SU-DHL-6 (cell line): ENCODE data around the gene HIP1R.

Experiments
- H2AFZ ChIP-seq: fragments of 200-600 bp; sonication (generic); 2 replicates; pipeline ENCODE4 v1.6.1; 2014; ENCODE audit warnings: low read depth, mild to moderate bottlenecking, moderate library complexity, mixed read lengths, antibody characterized with exemption, low read length; ENCODE audit not compliant: severe bottlenecking
- H3F3A ChIP-seq: fragments of 200-600 bp; shearing (Covaris generic); 2 replicates; pipeline ENCODE4 v1.6.0; 2016; ENCODE audit warnings: antibody characterized with exemption, mild to moderate bottlenecking; ENCODE audit not compliant: insufficient read depth
- H3K27ac ChIP-seq: fragments of 200-600 bp; sonication (generic); 2 replicates; pipeline ENCODE4 v1.5.1; 2016; ENCODE audit warnings: low read depth, mild to moderate bottlenecking, low read length, moderate library complexity, mixed read lengths
- H3K27me3 ChIP-seq: fragments of 200-600 bp; sonication (generic), shearing (Covaris generic); 2 replicates; pipeline ENCODE4 v1.6.0; 2014; ENCODE audit warnings: mild to moderate bottlenecking, low read length
- H3K36me3 ChIP-seq: fragments of 200-600 bp; sonication (generic); 2 replicates; pipeline ENCODE4 v1.6.1; 2014; ENCODE audit warnings: mild to moderate bottlenecking, low read length, mixed read lengths
- H3K4me2 ChIP-seq: fragments of 300-600, 200-600 bp; shearing (Covaris generic), sonication (generic); 2 replicates; pipeline ENCODE4 v1.6.0; 2014; ENCODE audit warnings: low read length, low read depth, mild to moderate bottlenecking; ENCODE audit not compliant: poor library complexity, severe bottlenecking
- H3K4me3 ChIP-seq: fragments of 200-600 bp; sonication (generic); 2 replicates; pipeline ENCODE4 v1.5.1; 2014; ENCODE audit warnings: antibody characterized with exemption, low read length, mild to moderate bottlenecking, mixed read lengths; ENCODE audit not compliant: insufficient read depth, poor library complexity, severe bottlenecking
- H3K79me2 ChIP-seq: fragments of 200-600 bp; sonication (generic); 2 replicates; pipeline ENCODE4 v1.6.1; 2014; ENCODE audit warnings: mild to moderate bottlenecking, low read length, moderate library complexity; ENCODE audit not compliant: insufficient read depth
- H3K9ac ChIP-seq: fragments of 200-600 bp; sonication (generic); 2 replicates; pipeline ENCODE4 v1.7.0; 2014; ENCODE audit warnings: mild to moderate bottlenecking, low read length
- H3K9me2 ChIP-seq: fragments of 200-600 bp; sonication (generic); replicated peaks from 2 replicates; pipeline ENCODE4 v1.6.1; 2014; ENCODE audit warnings: low read length; ENCODE audit not compliant: insufficient read depth
- H3K9me3 ChIP-seq: fragments of 200-600 bp; sonication (generic); 2 replicates; pipeline ENCODE4 v1.6.1; 2014; ENCODE audit warnings: low read length, mixed read lengths; ENCODE audit not compliant: insufficient read depth
- H4K20me1 ChIP-seq: fragments of 200-600 bp; sonication (generic); 2 replicates; pipeline ENCODE4 v1.6.1; 2014; ENCODE audit warnings: low read depth, mild to moderate bottlenecking, antibody characterized with exemption, low read length, moderate library complexity, mixed read lengths
- EZH2phosphoT487 ChIP-seq: fragments of 200-600 bp; sonication (generic), shearing (Covaris generic); conservative IDR thresholded peaks from 2 replicates; pipeline ENCODE4 v1.6.1; 2018; ENCODE audit warnings: mild to moderate bottlenecking, antibody characterized with exemption, low read length, moderate library complexity, mixed read lengths
- TF ChIP-seq, protein P1 (sequence below): fragments of 200-600 bp; sonication (generic); IDR thresholded peaks from one replicate; pipeline ENCODE4 v1.5.1; 2017; ENCODE audit warnings: antibody characterized with exemption, mild to moderate bottlenecking, low read length, moderate library complexity; ENCODE audit not compliant: insufficient read depth, poor library complexity, severe bottlenecking

Gene HIP1R

DNA sequence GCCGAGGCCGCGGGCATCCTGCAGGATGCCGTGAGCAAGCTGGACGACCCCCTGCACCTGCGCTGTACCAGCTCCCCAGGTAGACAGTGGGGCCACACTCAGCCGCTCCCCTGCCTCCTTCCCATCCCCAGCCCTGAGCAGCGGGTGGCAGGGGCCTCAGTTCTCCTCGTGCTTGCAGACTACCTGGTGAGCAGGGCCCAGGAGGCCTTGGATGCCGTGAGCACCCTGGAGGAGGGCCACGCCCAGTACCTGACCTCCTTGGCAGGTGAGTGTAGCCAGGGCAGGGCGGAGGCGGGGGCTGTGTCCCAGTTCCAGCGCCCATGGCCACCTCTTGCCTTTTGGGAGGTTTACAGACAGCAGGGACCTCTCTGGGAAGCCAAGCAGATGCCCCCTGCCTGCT is 22.9 kb downstream of the HIP1R start:
- no peak overlapping the region for H3K27ac ChIP-seq
- H3K79me2 ChIP-seq, result no peaks in the 10 kb centered on the region
- TF ChIP-seq EZH2phosphoT487, result no peak
- TF ChIP-seq, protein P1, sequence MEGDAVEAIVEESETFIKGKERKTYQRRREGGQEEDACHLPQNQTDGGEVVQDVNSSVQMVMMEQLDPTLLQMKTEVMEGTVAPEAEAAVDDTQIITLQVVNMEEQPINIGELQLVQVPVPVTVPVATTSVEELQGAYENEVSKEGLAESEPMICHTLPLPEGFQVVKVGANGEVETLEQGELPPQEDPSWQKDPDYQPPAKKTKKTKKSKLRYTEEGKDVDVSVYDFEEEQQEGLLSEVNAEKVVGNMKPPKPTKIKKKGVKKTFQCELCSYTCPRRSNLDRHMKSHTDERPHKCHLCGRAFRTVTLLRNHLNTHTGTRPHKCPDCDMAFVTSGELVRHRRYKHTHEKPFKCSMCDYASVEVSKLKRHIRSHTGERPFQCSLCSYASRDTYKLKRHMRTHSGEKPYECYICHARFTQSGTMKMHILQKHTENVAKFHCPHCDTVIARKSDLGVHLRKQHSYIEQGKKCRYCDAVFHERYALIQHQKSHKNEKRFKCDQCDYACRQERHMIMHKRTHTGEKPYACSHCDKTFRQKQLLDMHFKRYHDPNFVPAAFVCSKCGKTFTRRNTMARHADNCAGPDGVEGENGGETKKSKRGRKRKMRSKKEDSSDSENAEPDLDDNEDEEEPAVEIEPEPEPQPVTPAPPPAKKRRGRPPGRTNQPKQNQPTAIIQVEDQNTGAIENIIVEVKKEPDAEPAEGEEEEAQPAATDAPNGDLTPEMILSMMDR, result no peak
- H3K4me2 ChIP-seq, result no peak overlapping the region
- no peaks in the 10 kb centered on the region for H3K9me2 ChIP-seq
- no peak overlapping the region for H3K9ac ChIP-seq
- no peak overlapping the region for H3K4me3 ChIP-seq
- no peak overlapping the region for H2AFZ ChIP-seq
- no peaks in the 10 kb centered on the region for H3F3A ChIP-seq
- H4K20me1 ChIP-seq, result no peaks in the 10 kb centered on the region
- no peaks in the 10 kb centered on the region for H3K27me3 ChIP-seq
- no peaks in the 10 kb centered on the region for H3K9me3 ChIP-seq
- H3K36me3 ChIP-seq, result no peaks in the 10 kb centered on the region

GRCh38 chr12:122858591-122859302 is 23.5 kb downstream of the HIP1R start:
- Histone ChIP-seq H3K9me2 (no peaks in the 10 kb centered on the region), H3K9ac (no peak overlapping the region), H3F3A (no peaks in the 10 kb centered on the region), H3K4me3 (no peak overlapping the region), H3K9me3 (no peaks in the 10 kb centered on the region), H2AFZ (no peak overlapping the region), H3K79me2 (no peaks in the 10 kb centered on the region), H3K27ac (no peak overlapping the region), H3K27me3 (no peaks in the 10 kb centered on the region), H4K20me1 (no peaks in the 10 kb centered on the region), H3K4me2 (no peak overlapping the region), H3K36me3 (no peaks in the 10 kb centered on the region)
- TF ChIP-seq, protein P1, result no peak
- no peak for TF ChIP-seq EZH2phosphoT487

GRCh38 chr12:122859303-122860039 is 24.2 kb downstream of the HIP1R start:
- Histone ChIP-seq H3K9me2 (no peaks in the 10 kb centered on the region), H3K27ac (no peak overlapping the region), H3K79me2 (no peaks in the 10 kb centered on the region), H3K9me3 (no peaks in the 10 kb centered on the region), H3K4me2 (no peak overlapping the region), H3K27me3 (no peaks in the 10 kb centered on the region), H3K36me3 (no peaks in the 10 kb centered on the region), H3F3A (no peaks in the 10 kb centered on the region), H4K20me1 (no peaks in the 10 kb centered on the region), H2AFZ (no peak overlapping the region), H3K9ac (no peak overlapping the region), H3K4me3 (no peak overlapping the region)
- TF ChIP-seq, protein P1, result no peak
- no peak for TF ChIP-seq EZH2phosphoT487
